ENCODE results near the gene ACTN1. TPM values are rescaled to one million over a fixed set of nuclear protein-coding genes. Genes with fewer than 3 reads are reported as not detected.
A peak's percentile ranks its signal among the peaks of the same experiment; 100 is the strongest.

Gene ACTN1
- total RNA-seq, 4 donors from 2014 or later: 40.3 to 585 (median 80.1) TPM

DNA sequence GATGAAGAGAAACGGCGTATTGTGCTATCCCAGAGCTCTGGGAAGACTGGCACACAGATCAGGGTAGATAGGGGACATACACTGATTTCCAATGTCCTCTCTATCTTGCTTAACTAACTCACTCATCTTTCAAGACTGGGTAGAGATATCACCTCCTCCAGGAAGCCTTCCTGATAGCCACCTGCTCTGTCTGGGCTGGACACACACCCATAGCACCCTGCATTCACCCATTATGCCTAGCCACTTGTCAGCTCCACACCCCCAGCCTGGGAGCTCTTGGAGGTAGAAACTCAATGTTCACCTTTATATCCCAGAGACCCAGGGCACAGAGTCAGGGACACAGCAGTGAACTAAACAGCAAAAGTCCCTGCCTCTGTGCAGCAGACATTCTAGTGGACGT lies 52.0 kb downstream of the ACTN1 start:
- no peak for DNase-seq
- H3K27me3 ChIP-seq: no peaks in the 10 kb centered on the region
- peaks cover 0 to 5% (median 0%) of the 10 kb centered on the region in 3 donors for H3K36me3 ChIP-seq
- no peaks in the 10 kb centered on the region for H3K9me3 ChIP-seq
- no peak overlapping the region for H3K4me3 ChIP-seq
- no peak for TF ChIP-seq POLR2A (IDR thresholded peaks at IDR 0.05)
- TF ChIP-seq CTCF (IDR thresholded peaks at IDR 0.05): no peak
- peaks cover 0 to 18% (median 0%) of the 10 kb centered on the region in 4 donors for H3K4me1 ChIP-seq
- peak overlapping the region in 1 of 4 donors; percentile 68 for H3K27ac ChIP-seq

DNA sequence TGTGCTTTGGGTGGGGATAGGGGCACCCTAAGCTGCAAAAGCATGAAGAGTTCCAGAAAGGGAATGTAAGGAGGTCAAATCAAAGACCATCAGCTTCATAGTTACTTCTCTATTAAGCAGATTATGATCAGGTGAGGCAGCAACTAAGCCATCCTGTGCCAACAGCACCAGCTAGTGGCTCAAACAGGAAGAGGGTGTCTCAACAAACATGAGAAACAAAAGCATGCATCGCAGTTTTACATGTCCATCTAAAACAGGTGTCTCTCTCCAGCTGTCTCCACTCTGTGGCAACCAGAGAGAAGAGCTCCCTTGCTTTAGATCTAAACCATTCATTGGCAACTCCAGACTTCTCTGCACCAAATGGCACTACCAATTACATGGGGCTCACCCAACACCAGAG lies 52.9 kb downstream of the ACTN1 start:
- Histone ChIP-seq H3K27ac (peak overlapping the region in 1 of 4 donors; percentile 75), H3K4me3 (no peak overlapping the region), H3K4me1 (peaks cover 0 to 15% (median 0%) of the 10 kb centered on the region in 4 donors), H3K36me3 (peaks cover 0 to 5% (median 0%) of the 10 kb centered on the region in 3 donors), H3K27me3 (no peaks in the 10 kb centered on the region), H3K9me3 (no peaks in the 10 kb centered on the region)
- no peak for TF ChIP-seq POLR2A (IDR thresholded peaks at IDR 0.05)
- TF ChIP-seq CTCF (IDR thresholded peaks at IDR 0.05): peak in 2 of 6 experiments; percentile 16 to 26
- DNase-seq: no peak

GRCh38 chr14:68925373-68925772 lies 53.7 kb downstream of the ACTN1 start:
- Histone ChIP-seq H3K36me3 (peaks cover 0 to 11% (median 0%) of the 10 kb centered on the region in 3 donors), H3K9me3 (no peaks in the 10 kb centered on the region), H3K4me3 (no peak overlapping the region), H3K27ac (peak overlapping the region in 1 of 4 donors; percentile 75), H3K4me1 (peaks cover 0 to 15% (median 0%) of the 10 kb centered on the region in 4 donors), H3K27me3 (no peaks in the 10 kb centered on the region)
- DNase-seq: no peak
- TF ChIP-seq CTCF (IDR thresholded peaks at IDR 0.05) (no peak), POLR2A (IDR thresholded peaks at IDR 0.05) (no peak)

DNA sequence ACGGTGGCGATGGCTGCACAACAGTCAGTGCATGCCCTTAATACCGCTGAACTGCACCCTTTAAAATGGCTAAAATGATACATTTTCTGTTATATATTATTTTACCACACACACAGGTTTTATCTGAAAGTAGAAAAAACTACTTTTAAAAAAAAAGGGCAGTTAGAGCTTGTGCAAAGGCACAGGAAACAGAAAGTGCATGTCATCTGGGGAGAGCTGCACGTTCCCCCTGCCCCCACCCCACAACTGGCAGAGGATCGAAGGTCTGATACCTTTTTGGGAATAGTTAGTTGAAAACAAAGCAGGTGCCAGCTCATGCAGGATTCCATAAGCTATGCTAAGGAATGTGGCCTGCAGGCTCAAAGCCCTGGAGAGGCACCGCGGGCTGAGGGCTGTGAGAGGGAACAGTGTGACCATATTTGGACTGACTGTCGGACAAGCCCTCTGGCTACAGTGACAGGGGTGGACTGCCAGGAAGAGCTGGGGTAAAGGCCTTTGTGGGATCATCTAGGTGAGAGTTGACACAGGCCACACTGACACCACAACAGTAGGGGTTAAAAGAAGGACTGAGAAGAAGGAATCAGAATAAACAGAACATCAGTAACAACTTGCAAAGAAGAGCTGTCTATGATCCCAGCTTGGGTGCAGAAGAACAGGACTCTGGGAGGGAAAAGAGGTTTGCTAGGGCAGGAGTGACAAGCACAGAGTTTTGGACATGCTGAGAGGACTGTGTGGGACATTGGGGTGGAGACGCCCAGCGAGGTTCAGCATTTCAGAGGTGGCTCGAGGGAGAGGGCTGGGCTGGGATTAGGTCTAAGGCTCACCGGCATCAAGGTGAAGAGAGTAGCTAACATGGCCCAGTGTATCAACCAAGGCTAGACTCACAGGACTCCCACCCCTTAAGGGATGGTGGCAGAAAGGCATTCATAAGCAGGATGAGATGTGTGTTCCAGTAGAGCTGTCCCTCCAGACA lies 54.6 kb downstream of the ACTN1 start:
- TF ChIP-seq POLR2A (IDR thresholded peaks at IDR 0.05) (no peak), CTCF (IDR thresholded peaks at IDR 0.05) (no peak)
- DNase-seq: no peak
- H3K27ac ChIP-seq: peak overlapping the region in 2 of 4 donors; percentile 12 to 75
- H3K27me3 ChIP-seq: no peaks in the 10 kb centered on the region
- no peak overlapping the region for H3K4me3 ChIP-seq
- peaks cover 0 to 20% (median 0%) of the 10 kb centered on the region in 3 donors for H3K36me3 ChIP-seq
- no peaks in the 10 kb centered on the region for H3K9me3 ChIP-seq
- peaks cover 0 to 15% (median 0%) of the 10 kb centered on the region in 4 donors for H3K4me1 ChIP-seq

DNA sequence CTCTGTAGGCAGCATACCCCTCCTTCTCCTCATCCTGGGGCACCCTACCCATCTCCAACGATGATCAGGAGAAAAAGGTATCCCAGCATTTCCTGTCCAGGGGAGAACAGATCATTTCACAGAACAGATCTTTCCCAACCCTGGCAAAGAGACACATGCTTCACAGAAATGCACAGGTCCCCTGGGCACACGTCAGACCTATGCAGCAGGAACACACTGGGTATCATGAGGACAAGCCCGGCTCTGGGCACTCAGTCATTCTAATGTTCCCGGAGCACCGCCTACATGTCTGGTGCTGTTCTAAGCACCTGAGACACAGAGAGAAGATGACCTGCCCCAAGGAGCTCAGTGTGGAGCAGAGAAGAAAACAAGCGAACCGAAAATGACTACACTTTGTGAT lies 56.2 kb downstream of the ACTN1 start:
- no peaks in the 10 kb centered on the region for H3K27me3 ChIP-seq
- TF ChIP-seq POLR2A (IDR thresholded peaks at IDR 0.05) (no peak), CTCF (IDR thresholded peaks at IDR 0.05) (no peak)
- no peaks in the 10 kb centered on the region for H3K9me3 ChIP-seq
- DNase-seq: no peak
- H3K4me1 ChIP-seq: peaks cover 0 to 15% (median 0%) of the 10 kb centered on the region in 4 donors
- H3K4me3 ChIP-seq: no peak overlapping the region
- peaks cover 0 to 20% (median 0%) of the 10 kb centered on the region in 3 donors for H3K36me3 ChIP-seq
- peak overlapping the region in 2 of 4 donors; percentile 11 to 75 for H3K27ac ChIP-seq
